CD8-positive, alpha-beta memory T cell (primary cell): Measurements from ENCODE around the gene HDHD5. TPM values are rescaled to one million over a fixed set of nuclear protein-coding genes. Genes with fewer than 3 reads are reported as not detected.
A peak's percentile ranks its signal among the peaks of the same experiment; 100 is the strongest.
"Not testable (repeated sequence)": the region's sequence is repeated elsewhere in the genome, so short reads cannot be mapped to it uniquely, and the experiment has no call there.

Experiments used
- CTCF ChIA-PET: fragments of 350-600 bp; sonication (Branson Sonifier 250); formaldehyde crosslinking; loops from one replicate; lab custom pipeline; 2021; ENCODE audit warnings: antibody characterized with exemption; lab: Charles Lee
- POLR2A ChIA-PET: fragments of 350-600 bp; sonication (Branson Sonifier 250); formaldehyde crosslinking; loops from one replicate; lab custom pipeline; 2021; ENCODE audit warnings: antibody characterized with exemption; lab: Charles Lee
- DNase-seq, 5 donors: peaks; one replicate each; pipeline versions ENCODE4 v3.0.0 to v3.0.0-alpha.2; 2020 to 2022; ENCODE audit warnings: mixed read lengths in 1 of 5
- H3K27ac ChIP-seq: one replicate; pipeline ENCODE4 v1.7.0; 2013; ENCODE audit warnings: low read depth, mild to moderate bottlenecking, low read length, moderate library complexity
- H3K27me3 ChIP-seq: 2 replicates; pipeline ENCODE4 v1.7.0; 2013; ENCODE audit warnings: low read length, mild to moderate bottlenecking; ENCODE audit not compliant: insufficient read depth, poor library complexity, severe bottlenecking
- H3K36me3 ChIP-seq: 2 replicates; pipeline ENCODE4 v1.7.0; 2013; ENCODE audit warnings: mild to moderate bottlenecking, low read length, moderate library complexity; ENCODE audit not compliant: insufficient read depth
- H3K4me1 ChIP-seq: 2 replicates; pipeline ENCODE4 v1.7.0; 2013; ENCODE audit warnings: mild to moderate bottlenecking, low read length, moderate library complexity; ENCODE audit not compliant: insufficient read depth
- H3K4me3 ChIP-seq: 2 replicates; pipeline ENCODE4 v1.7.0; 2013; ENCODE audit warnings: mild to moderate bottlenecking, low read length
- H3K9me3 ChIP-seq: 2 replicates; pipeline ENCODE4 v1.7.0; 2013; ENCODE audit warnings: mild to moderate bottlenecking, low read length
- H3K27ac Mint-ChIP-seq, 8 donors: one replicate each; pipeline ENCODE4 v1.8.0; 2020 to 2021; ENCODE audit warnings: mixed read lengths in 8 of 8, mild to moderate bottlenecking in 6 of 8, inconsistent platforms in 3 of 8, moderate library complexity in 3 of 8
- H3K27me3 Mint-ChIP-seq, 2 donors: one replicate each; pipeline ENCODE4 v1.8.0; 2020 to 2021; ENCODE audit warnings: mixed read lengths in 2 of 2, mild to moderate bottlenecking in 1 of 2, moderate library complexity in 1 of 2
- H3K36me3 Mint-ChIP-seq, 3 donors: one replicate each; pipeline ENCODE4 v1.8.0; 2020 to 2021; ENCODE audit warnings: mixed read lengths in 3 of 3, inconsistent platforms in 1 of 3, mild to moderate bottlenecking in 1 of 3
- H3K4me1 Mint-ChIP-seq, 3 donors: one replicate each; pipeline ENCODE4 v1.8.0; 2020 to 2021; ENCODE audit warnings: mixed read lengths in 3 of 3, inconsistent platforms in 1 of 3, mild to moderate bottlenecking in 1 of 3
- H3K4me3 Mint-ChIP-seq, 7 donors: one replicate each; pipeline ENCODE4 v1.8.0; 2020 to 2021; ENCODE audit warnings: mixed read lengths in 7 of 7, mild to moderate bottlenecking in 6 of 7, moderate library complexity in 4 of 7, inconsistent platforms in 2 of 7
- H3K9me3 Mint-ChIP-seq, 5 donors: one replicate each; pipeline ENCODE4 v1.8.0; 2020 to 2022; ENCODE audit warnings: mixed read lengths in 5 of 5, mild to moderate bottlenecking in 3 of 5, moderate library complexity in 2 of 5, inconsistent platforms in 1 of 5
- polyA plus RNA-seq: library from polyadenylated mRNA; unstranded; fragments of 300-500 nt; fragmentation: Illumina TruSeq; gene quantifications from one replicate; pipeline ENCODE4 v1.2.3, GENCODE V29; 2021
- total RNA-seq, 2 experiments: library from RNA; stranded (reverse); gene quantifications; one replicate each; pipeline ENCODE4 v1.2.3, GENCODE V29; 2021

The HDHD5 gene
- total and polyA plus RNA-seq, 3 experiments from 2014 or later, result 38.6 to 53.5 (median 40.0) TPM

GRCh38 chr22:17149076-17149815, 9.8 kb downstream of the HDHD5 start:
- ChIA-PET CTCF (interaction anchor here (1.6 kb wide), 1 partner anchor 22 kb away, joined by 6 read pairs; no protein-coding TSS in a partner anchor), POLR2A (no interaction called here)
- no peaks in the 10 kb centered on the region for H3K4me1 ChIP-seq
- H3K27me3 ChIP-seq, result no peaks in the 10 kb centered on the region
- Mint-ChIP-seq H3K36me3 (peaks cover 0 to 39% (median 8%) of the 10 kb centered on the region in 3 donors), H3K4me3 (no peak overlapping the region), H3K27me3 (no peaks in the 10 kb centered on the region), H3K4me1 (peaks cover 12 to 19% (median 19%) of the 10 kb centered on the region in 3 donors), H3K9me3 (no peaks in the 10 kb centered on the region), H3K27ac (peak overlapping the region in 1 of 8 donors; percentile 63)
- H3K27ac ChIP-seq, result no peak overlapping the region
- DNase-seq, result no peak
- H3K36me3 ChIP-seq, result peaks cover 5% of the 10 kb centered on the region
- no peak overlapping the region for H3K4me3 ChIP-seq
- no peaks in the 10 kb centered on the region for H3K9me3 ChIP-seq

GRCh38 chr22:17147458-17147857, 11.6 kb downstream of the HDHD5 start:
- H3K9me3 ChIP-seq, H3K27ac ChIP-seq, DNase-seq, H3K36me3 ChIP-seq, H3K27ac Mint-ChIP-seq, H3K4me1 ChIP-seq, H3K27me3 ChIP-seq, H3K9me3 Mint-ChIP-seq, H3K27me3 Mint-ChIP-seq, POLR2A ChIA-PET, H3K4me3 ChIP-seq, H3K4me3 Mint-ChIP-seq: not testable (repeated sequence)
- CTCF ChIA-PET, result interaction anchor here (1.6 kb wide), 1 partner anchor 24 kb away, joined by 6 read pairs; no protein-coding TSS in a partner anchor
- Mint-ChIP-seq H3K4me1 (peaks cover 8 to 17% (median 11%) of the 10 kb centered on the region in 3 donors), H3K36me3 (peaks cover 0 to 54% (median 11%) of the 10 kb centered on the region in 3 donors)

- ChIA-PET CTCF (interaction anchor here (1.3 to 1.6 kb wide), 3 partner anchors 12 to 87 kb away, joined by 3 to 4 read pairs (median 4); no protein-coding TSS in a partner anchor), POLR2A (no interaction called here)
- H3K4me1 Mint-ChIP-seq, result no peaks in the 10 kb centered on the region
- no peak overlapping the region for H3K4me3 Mint-ChIP-seq
- no peaks in the 10 kb centered on the region for H3K27me3 Mint-ChIP-seq
- H3K27ac ChIP-seq, result no peak overlapping the region
- no peaks in the 10 kb centered on the region for H3K27me3 ChIP-seq
- no peak overlapping the region for H3K4me3 ChIP-seq
- no peaks in the 10 kb centered on the region for H3K4me1 ChIP-seq
- no peaks in the 10 kb centered on the region for H3K9me3 Mint-ChIP-seq
- H3K9me3 ChIP-seq, result no peaks in the 10 kb centered on the region
- H3K36me3 Mint-ChIP-seq, result peaks cover 0 to 71% (median 10%) of the 10 kb centered on the region in 3 donors
- peaks cover 11% of the 10 kb centered on the region for H3K36me3 ChIP-seq
- no peak for DNase-seq
- peak overlapping the region in 2 of 8 donors; percentile 34 to 75 for H3K27ac Mint-ChIP-seq
Measured at GRCh38 chr22:17145021-17145680, 13.9 kb downstream of the HDHD5 start.

- Histone ChIP-seq H3K4me3 (no peak overlapping the region), H3K9me3 (no peaks in the 10 kb centered on the region), H3K27me3 (no peaks in the 10 kb centered on the region), H3K36me3 (peaks cover 11% of the 10 kb centered on the region), H3K27ac (no peak overlapping the region), H3K4me1 (no peaks in the 10 kb centered on the region)
- H3K36me3 Mint-ChIP-seq, result peaks cover 0 to 74% (median 12%) of the 10 kb centered on the region in 3 donors
- no peak overlapping the region for H3K4me3 Mint-ChIP-seq
- no peaks in the 10 kb centered on the region for H3K4me1 Mint-ChIP-seq
- ChIA-PET CTCF (interaction anchor here (0.7 to 1.8 kb wide), 3 partner anchors 15 to 86 kb away, joined by 3 to 5 read pairs (median 4); no protein-coding TSS in a partner anchor), POLR2A (no interaction called here)
- no peaks in the 10 kb centered on the region for H3K9me3 Mint-ChIP-seq
- no peak for DNase-seq
- H3K27ac Mint-ChIP-seq, result no peak overlapping the region
- no peaks in the 10 kb centered on the region for H3K27me3 Mint-ChIP-seq
Measured at GRCh38 chr22:17143826-17144225, 15.3 kb downstream of the HDHD5 start.

- peaks cover 0 to 75% (median 16%) of the 10 kb centered on the region in 3 donors for H3K36me3 Mint-ChIP-seq
- ChIA-PET POLR2A (no interaction called here), CTCF (interaction anchor here (1.8 kb wide), 1 partner anchor 29 kb away, joined by 5 read pairs; no protein-coding TSS in a partner anchor)
- H3K27me3 Mint-ChIP-seq, result no peaks in the 10 kb centered on the region
- Histone ChIP-seq H3K9me3 (no peaks in the 10 kb centered on the region), H3K4me3 (no peak overlapping the region), H3K36me3 (peaks cover 11% of the 10 kb centered on the region), H3K4me1 (no peaks in the 10 kb centered on the region), H3K27me3 (no peaks in the 10 kb centered on the region), H3K27ac (no peak overlapping the region)
- H3K4me3 Mint-ChIP-seq, result no peak overlapping the region
- H3K27ac Mint-ChIP-seq, result peak overlapping the region in 1 of 8 donors; percentile 43
- no peaks in the 10 kb centered on the region for H3K4me1 Mint-ChIP-seq
- DNase-seq, result no peak
- no peaks in the 10 kb centered on the region for H3K9me3 Mint-ChIP-seq
Measured at GRCh38 chr22:17143101-17143500, 16.0 kb downstream of the HDHD5 start.

GRCh38 chr22:17140826-17141766, 18.0 kb downstream of the HDHD5 start:
- H3K4me3 Mint-ChIP-seq, result no peak overlapping the region
- peaks cover 0 to 81% (median 16%) of the 10 kb centered on the region in 3 donors for H3K36me3 Mint-ChIP-seq
- Histone ChIP-seq H3K4me3 (no peak overlapping the region), H3K9me3 (no peaks in the 10 kb centered on the region), H3K4me1 (no peaks in the 10 kb centered on the region), H3K27ac (no peak overlapping the region), H3K27me3 (no peaks in the 10 kb centered on the region), H3K36me3 (peaks cover 5% of the 10 kb centered on the region)
- no peak overlapping the region for H3K27ac Mint-ChIP-seq
- no peaks in the 10 kb centered on the region for H3K4me1 Mint-ChIP-seq
- ChIA-PET POLR2A (no interaction called here), CTCF (no interaction called here)
- no peaks in the 10 kb centered on the region for H3K9me3 Mint-ChIP-seq
- no peak for DNase-seq
- no peaks in the 10 kb centered on the region for H3K27me3 Mint-ChIP-seq

GRCh38 chr22:17140022-17140421, 19.1 kb downstream of the HDHD5 start:
- peak overlapping the region in 1 of 8 donors; percentile 33 for H3K27ac Mint-ChIP-seq
- ChIA-PET CTCF (interaction anchor here (1.0 kb wide), 1 partner anchor 24 kb away, joined by 3 read pairs; no protein-coding TSS in a partner anchor), POLR2A (no interaction called here)
- no peaks in the 10 kb centered on the region for H3K9me3 ChIP-seq
- H3K27ac ChIP-seq, result no peak overlapping the region
- no peak overlapping the region for H3K4me3 Mint-ChIP-seq
- no peaks in the 10 kb centered on the region for H3K27me3 ChIP-seq
- H3K4me3 ChIP-seq, result no peak overlapping the region
- peaks cover 0 to 76% (median 15%) of the 10 kb centered on the region in 3 donors for H3K36me3 Mint-ChIP-seq
- H3K9me3 Mint-ChIP-seq, result no peaks in the 10 kb centered on the region
- H3K36me3 ChIP-seq, result peaks cover 5% of the 10 kb centered on the region
- DNase-seq, result no peak
- H3K4me1 Mint-ChIP-seq, result no peaks in the 10 kb centered on the region
- no peaks in the 10 kb centered on the region for H3K27me3 Mint-ChIP-seq
- no peaks in the 10 kb centered on the region for H3K4me1 ChIP-seq
